Neural cell (in vitro differentiated cells): ENCODE results near the gene WBP4.

Experiments
- SMC3 ChIP-seq: fragments of 450-650 bp; conservative IDR thresholded peaks from 2 replicates; pipeline ENCODE4 v1.6.1; 2014; ENCODE audit warnings: antibody characterized with exemption, mild to moderate bottlenecking, moderate library complexity; ENCODE audit not compliant: poor library complexity
- TF ChIP-seq, protein P1 (sequence below): fragments of 450-650 bp; IDR thresholded peaks from 2 replicates; pipeline ENCODE4 v1.5.1; 2014; ENCODE audit warnings: antibody characterized with exemption, mild to moderate bottlenecking, moderate library complexity; ENCODE audit not compliant: poor library complexity, severe bottlenecking
- TF ChIP-seq, protein P2 (sequence below): IDR thresholded peaks from 2 replicates; pipeline ENCODE4 v1.6.1; 2012; ENCODE audit warnings: borderline replicate concordance

DNA sequence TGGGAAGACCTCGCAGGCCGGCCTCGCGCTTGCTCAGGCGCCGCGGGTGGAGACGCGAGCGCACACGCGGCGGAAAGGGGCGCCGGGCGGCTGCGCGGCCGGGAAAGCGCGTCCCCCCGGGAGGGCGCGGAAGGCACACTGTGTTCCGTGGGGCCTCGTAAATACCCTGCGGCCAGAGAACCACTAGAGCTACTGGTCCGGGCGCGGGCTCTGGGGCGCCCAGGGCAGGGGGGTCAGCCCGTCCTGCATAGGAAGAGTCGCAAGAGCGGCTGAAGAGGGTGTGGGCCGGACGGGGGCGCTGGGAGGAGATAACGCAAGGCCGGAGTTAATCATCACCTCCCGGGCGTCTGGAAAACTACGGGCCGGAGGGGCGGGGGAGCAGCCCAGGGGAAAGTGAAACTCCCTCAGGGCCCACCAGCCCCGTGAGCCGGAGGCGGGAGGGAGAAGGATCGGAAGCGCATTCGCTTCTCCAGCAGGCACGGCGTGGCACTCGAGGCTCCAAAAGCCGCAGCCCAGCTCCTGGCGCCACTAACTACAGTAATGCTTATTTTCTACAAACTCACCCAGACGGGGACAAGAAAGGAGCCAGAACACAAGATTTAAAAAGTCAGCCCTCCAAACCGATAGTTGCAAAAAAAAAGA, 1.1 kb upstream of the WBP4 start:
- TF ChIP-seq, protein P1, sequence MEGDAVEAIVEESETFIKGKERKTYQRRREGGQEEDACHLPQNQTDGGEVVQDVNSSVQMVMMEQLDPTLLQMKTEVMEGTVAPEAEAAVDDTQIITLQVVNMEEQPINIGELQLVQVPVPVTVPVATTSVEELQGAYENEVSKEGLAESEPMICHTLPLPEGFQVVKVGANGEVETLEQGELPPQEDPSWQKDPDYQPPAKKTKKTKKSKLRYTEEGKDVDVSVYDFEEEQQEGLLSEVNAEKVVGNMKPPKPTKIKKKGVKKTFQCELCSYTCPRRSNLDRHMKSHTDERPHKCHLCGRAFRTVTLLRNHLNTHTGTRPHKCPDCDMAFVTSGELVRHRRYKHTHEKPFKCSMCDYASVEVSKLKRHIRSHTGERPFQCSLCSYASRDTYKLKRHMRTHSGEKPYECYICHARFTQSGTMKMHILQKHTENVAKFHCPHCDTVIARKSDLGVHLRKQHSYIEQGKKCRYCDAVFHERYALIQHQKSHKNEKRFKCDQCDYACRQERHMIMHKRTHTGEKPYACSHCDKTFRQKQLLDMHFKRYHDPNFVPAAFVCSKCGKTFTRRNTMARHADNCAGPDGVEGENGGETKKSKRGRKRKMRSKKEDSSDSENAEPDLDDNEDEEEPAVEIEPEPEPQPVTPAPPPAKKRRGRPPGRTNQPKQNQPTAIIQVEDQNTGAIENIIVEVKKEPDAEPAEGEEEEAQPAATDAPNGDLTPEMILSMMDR, result peak; percentile 58
- TF ChIP-seq SMC3, result peak; percentile 17
- TF ChIP-seq, protein P2, sequence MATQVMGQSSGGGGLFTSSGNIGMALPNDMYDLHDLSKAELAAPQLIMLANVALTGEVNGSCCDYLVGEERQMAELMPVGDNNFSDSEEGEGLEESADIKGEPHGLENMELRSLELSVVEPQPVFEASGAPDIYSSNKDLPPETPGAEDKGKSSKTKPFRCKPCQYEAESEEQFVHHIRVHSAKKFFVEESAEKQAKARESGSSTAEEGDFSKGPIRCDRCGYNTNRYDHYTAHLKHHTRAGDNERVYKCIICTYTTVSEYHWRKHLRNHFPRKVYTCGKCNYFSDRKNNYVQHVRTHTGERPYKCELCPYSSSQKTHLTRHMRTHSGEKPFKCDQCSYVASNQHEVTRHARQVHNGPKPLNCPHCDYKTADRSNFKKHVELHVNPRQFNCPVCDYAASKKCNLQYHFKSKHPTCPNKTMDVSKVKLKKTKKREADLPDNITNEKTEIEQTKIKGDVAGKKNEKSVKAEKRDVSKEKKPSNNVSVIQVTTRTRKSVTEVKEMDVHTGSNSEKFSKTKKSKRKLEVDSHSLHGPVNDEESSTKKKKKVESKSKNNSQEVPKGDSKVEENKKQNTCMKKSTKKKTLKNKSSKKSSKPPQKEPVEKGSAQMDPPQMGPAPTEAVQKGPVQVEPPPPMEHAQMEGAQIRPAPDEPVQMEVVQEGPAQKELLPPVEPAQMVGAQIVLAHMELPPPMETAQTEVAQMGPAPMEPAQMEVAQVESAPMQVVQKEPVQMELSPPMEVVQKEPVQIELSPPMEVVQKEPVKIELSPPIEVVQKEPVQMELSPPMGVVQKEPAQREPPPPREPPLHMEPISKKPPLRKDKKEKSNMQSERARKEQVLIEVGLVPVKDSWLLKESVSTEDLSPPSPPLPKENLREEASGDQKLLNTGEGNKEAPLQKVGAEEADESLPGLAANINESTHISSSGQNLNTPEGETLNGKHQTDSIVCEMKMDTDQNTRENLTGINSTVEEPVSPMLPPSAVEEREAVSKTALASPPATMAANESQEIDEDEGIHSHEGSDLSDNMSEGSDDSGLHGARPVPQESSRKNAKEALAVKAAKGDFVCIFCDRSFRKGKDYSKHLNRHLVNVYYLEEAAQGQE, result peak; percentile 6
